Measurements from ENCODE around the gene NDC1.

Gene NDC1

DNA sequence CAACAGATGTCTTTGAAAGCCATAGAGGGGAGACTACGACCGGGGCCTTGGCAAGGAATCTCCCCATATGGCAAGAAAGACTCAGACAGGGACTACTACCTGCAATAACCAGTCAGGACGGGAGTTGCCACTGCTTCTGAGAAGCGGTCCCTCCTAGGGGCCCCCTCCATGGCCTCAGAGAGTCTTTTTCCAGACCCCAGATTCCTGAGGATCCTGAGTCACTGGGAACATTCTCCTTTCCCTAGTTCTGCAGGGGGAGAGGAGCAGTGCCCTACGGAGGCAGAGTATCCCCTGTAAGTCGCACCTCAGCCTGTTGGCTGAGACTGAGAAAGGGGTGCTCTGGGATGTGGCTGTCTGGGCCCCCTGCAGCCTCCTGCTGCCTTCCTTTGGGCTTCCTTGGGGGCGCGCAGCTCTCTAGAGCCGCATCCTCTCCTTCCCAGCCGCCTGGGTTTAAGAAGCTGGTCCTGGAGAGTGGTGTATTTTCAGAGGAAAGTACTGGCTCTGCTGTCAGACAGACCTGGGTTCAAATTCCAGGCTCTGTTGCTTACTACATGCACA lies 107.0 kb downstream of the NDC1 start:
- DNase-seq (ENCODE audit: low read depth): no peak

DNA sequence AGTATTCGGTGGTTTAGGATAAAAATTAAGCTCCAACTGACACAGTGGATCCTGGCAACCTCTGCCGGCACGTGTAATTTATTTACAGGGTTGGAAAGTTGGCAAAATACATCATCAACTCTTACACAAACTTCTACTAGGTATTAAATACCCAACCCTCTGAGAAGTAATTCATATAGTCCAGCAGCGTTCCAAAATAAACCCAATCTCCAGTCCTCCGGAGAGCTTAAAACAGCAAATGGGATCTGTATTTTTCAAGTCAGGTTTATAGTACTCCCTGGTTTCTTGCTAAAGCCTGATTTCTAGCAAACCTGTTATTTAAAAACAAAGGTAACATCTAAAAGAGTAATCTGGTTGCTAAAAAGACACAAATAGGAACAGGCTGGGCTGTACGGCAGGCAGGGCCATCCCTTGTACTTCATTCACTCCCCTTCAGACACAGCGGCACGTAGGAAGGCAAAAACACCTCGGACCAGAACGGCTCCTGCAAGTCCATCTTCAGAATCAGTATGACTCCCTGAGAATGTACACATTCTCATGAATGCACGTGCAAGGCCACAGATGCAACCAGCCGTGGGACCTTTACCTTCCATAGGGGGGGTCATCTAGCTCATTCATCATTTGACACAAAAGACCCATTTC lies 107.8 kb downstream of the NDC1 start:
- DNase-seq (ENCODE audit: low read depth): no peak

DNA sequence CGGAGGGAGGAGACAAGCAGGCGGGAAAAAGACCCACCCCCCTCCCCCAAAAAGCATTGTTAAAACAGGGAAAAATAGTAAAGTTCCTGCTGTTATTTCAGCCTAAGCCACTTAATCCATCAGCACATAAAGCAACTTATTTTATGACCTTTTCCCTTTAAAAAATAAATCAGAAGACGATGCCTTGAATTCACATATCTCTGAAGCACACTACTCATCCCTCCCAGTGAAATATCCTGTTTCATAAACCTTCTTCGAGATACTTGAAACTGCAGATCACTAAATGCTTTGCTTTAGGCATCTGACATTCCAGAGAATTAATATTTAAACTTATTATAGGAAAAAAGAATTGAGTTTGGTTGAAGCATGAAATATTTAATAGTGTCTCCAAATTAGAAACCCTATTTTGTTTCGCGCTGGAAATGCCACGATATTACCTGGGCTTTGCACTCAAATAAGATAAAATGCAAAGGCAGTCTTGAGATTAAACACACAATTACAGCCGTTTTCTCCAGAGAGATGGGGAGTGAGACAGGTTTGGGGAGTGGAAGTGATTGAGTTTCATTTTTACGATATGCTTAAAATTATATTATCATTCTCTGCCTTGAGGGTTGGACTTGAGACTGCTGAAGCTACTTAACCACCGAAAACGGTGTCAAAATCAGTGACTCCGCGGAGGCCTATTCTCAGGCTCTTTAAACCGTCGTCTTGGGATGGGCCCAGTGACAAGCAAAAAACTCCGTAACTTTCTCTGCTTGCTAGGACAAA lies 108.5 kb downstream of the NDC1 start:
- no peak for DNase-seq (ENCODE audit: low read depth)

DNA sequence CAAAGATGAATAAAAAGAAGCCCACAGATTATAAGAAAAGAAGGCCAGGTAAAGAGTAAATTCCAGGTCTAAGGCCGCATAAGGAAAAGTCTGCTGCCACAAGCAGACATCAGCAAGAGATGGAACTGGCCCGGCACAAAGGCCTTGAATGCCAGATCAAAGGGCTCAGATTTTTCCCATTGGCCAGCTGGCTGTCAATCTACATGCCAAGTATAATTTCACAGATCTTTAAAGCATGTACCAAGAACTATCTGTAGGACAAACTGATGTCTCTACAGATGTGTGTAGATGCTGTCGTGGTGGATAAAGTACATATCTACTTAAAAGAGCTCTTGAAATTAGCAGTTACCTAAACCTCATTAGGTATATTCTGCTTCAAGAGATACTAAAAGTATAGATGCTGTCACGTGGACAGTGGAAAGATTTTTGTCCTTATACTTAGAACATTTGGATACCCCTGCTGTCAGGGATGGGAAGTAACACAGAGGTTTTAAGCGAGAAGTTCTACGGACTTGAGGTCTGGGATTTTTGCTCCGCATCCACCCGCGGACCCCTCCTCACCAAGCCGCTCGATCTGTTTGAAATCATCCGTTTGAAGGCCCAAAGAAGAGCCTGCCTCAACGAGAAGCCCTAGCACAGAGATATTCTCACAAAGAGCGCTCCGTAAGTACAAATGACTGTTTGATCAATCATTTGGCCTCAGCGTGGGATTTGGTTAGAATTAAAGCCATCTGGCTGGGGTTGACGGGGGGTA lies 109.2 kb downstream of the NDC1 start:
- no peak for DNase-seq (ENCODE audit: low read depth)

DNA sequence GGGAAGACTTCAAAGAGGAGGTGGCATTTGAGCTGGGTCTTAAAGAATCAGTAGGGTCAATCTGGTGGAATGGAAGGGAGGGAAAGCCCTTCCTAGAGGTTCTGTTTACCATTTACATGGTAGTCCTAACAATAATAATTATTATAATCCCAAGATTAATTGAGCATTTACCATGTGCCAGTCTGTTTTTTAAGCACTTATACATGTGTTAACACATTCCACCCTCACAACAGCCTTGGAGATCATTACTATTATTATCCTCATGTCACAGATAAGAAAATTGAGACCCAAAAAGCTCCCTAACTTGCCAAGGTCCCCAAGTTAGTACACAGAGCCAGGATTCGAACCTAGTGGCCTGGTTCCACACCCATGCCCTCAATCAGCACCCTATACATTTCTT lies 109.9 kb downstream of the NDC1 start:
- DNase-seq (ENCODE audit: low read depth): no peak

DNA sequence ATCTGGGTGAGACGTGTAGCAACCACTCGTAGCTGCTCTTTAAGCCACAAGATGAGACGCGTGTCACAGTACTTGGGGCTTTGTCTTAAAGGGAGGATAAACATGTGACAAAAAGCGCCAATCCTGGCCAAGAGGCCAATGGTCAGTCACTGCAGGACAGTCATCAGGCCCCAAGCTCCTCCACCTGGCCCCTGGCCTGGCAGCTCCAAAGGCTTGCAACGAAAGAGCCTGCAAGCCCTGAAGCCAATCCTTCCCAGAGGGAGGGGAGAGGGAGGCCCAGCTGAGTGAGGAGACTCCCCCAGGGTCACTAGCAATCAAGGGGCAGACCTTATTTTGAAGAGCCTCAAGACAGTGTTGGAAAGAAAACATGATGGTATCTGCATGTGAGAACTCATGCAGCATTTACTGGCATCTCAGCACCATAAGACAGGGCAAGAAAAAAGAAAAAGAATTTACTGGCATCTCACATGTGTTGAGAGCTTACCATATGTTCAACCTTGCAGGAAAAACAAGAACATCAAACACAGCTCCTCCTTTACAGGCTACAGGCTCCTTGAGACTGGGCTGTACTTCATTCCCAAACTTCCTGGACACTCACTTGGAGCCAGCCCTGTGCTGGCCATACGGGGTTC lies 110.5 kb downstream of the NDC1 start:
- DNase-seq (ENCODE audit: low read depth): no peak

DNA sequence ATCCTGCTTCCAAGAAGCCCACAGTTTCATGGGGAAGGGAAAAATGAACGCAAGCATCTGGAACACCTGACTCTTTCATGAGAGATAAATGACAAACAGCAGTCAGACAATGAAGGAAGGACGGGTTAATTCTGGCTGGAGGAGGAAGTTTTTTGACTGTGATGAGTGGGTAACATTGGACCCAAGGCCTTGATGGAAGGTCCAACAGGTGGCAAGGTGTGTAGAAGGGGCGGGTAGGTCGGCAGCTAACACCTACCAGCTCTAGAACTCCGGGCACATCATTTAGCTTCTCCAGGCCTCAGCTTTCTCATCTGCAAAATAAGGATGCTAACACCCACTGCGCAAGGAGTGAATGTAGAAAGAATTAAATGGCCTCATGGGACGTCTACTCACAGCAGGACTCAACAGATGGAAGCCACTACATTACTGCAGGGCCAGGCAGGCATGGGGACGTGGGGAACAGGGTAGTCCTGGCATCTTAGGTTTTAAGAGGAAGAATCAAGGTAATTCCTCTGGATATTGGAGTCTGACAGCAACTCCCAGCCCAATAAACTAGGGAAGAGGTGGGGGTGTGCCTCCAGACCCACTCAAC lies 112.0 kb downstream of the NDC1 start:
- DNase-seq (ENCODE audit: low read depth): no peak

DNA sequence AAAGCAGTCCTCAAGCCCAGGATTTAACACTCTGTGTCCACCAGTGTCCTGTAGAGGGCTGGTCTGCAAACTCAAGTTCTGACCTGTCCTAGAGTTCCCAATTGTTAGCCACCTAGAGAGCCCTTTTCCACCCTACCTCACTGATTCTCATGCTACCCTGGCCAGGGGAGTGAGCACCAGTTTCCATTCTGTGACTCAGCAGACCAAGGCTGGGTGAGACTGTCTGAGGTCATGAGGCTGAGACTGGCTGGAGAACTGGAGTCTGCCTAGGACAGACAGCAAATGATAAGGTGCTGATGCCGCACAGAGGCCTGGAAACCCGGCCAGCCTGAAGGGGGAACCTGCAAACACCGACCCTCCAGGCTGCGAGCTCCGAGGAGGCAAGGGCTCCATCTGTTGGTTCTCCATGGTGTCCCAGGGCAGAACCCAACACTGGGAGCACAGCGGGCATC lies 112.8 kb downstream of the NDC1 start:
- DNase-seq (ENCODE audit: low read depth): no peak

DNA sequence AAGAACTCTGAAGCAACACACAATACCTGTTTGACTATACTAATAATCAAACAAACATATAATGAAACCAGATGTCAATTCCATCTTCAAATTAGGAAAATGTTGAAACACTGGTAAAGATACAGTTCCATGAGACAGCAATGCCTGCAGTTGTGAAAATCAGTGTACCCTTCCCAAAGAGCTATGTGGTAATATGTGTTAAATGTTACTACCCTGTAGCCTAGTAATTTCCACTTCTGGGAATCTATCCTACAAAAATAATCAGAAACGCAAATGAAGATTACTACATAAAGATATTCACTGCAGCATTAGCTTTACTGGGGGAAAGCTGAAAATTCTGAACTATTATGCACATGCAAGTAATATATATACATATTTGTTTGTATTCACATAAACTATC lies 116.1 kb downstream of the NDC1 start:
- DNase-seq (ENCODE audit: low read depth): no peak

DNA sequence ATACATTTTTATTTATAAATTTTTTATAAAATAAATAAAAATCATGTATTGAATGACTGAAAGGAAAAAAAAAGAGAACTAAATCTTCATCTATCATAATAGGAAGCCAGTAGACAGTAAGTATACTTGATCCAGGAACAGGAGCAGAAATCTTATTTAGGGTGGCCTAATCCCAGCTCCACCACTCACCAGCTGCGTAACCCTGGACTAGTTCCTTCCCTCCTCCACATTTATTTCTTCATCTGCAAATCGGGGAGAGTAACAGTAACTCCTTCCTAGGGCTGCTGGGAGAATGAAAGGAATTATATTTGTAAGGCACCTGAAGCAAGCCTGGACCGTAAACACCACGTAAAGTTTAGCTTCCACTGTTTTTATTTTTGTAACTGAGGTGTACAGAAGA lies 117.0 kb downstream of the NDC1 start:
- no peak for DNase-seq (ENCODE audit: low read depth)

DNA sequence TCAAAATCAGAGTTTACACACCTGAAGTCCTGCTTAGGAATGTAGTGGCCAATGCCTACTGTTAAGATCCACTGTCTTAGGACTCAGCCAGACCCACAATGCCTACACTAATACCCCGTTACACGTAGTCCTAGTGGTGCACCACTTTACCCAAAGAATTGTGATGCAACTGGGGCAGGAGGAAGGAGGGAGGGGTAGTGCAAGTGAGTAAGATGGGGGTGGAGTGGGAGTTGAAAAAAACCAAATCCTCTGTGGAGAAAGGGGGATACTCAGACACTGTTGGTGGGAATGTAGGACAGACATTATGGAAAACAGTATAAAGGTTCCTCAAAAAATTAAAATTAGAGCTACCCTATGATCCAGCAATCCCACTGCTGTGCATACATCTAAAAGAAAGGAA lies 118.6 kb downstream of the NDC1 start:
- DNase-seq (ENCODE audit: low read depth): no peak

DNA sequence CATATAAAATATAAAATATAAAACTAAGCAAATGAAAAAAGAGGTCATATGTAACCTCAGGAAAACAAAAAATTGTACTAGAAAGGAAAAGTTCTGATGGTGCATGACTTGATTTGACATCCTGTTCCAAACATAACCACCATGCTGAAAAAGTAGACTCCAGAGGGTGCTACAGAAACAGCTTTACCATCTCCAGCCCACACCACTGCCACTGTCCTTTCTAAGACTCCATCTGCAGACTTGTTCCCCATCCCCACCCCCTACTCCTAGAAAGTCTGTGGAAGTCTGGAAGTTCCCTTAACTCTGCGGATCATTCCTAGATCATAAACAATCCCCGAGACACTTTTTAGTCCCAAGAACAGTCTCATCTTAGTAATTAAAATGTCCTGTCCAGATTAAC lies 119.7 kb downstream of the NDC1 start:
- DNase-seq (ENCODE audit: low read depth): no peak

DNA sequence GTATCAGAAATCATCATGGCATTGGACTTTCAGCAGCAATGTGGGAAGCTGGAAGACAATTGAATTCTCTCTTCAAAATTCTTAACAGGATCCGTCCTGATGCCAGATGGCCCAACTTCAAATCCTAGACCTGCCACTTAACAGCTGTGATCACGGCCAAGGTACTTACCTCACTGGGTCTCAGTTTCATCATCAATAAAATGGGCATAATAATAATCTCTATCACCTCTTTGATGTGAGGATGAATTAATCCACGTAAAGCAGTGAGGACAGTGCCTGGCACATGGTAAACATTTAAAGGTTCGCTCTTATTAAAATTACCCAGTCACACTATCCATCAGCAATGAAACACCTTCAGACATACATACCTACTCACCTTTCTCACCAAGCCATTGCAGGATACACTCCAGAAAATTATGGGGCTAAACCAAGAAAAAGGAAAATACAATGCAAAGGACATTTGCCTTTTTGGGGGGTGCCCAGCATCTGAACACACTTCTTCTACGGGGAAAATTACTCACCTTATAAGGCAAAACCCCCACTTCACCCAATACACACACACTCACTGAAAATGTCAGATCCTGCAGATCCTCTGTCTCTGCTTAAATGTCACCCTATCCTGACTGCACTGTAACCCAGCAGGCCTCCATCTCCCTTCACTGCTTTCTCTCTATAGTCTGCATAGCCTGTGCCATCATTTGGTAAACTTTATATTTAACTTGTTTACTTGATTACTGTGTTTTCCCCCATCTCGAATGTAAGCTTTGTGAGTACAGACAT lies 120.9 kb downstream of the NDC1 start:
- no peak for DNase-seq (ENCODE audit: low read depth)

DNA sequence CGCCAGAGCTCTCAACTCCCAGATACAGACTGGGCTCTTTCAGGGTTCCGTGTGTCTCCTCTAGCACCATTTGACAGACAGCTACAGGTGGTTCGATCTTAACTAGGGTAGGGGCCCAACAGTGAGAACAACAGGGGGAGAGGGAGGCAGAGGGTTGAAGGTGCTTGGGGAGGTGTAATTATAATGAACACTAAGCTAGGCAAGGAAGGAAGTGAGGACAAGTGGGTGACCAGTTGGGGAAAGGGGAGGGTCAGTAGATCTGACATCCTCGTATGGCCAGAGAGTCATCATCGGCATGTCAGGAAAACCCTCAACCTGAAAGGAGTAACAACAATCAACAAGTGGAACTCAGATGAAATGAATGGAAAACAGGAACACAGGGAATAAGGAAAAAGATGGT lies 121.9 kb downstream of the NDC1 start:
- no peak for DNase-seq (ENCODE audit: low read depth)

DNA sequence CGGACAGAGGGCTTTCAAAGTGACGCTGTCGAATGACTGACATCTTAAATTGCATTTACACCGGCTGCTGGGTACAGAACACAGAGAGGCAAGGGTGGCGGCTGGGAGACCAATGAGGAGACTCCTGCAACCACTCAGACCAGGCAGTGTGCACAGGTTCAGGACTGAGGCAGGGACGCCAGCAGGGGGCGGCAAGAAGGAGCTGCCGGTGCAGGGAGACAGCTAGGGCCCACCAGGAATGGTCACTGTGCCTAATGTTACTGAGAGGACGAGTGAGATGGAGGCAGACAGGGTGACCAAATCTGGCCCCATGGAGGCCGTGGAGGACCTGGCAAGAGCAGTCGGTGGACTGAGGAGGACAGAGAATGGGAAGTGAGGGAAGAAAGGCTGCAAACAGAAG lies 122.6 kb downstream of the NDC1 start:
- DNase-seq (ENCODE audit: low read depth): no peak

All from stimulated activated CD4-positive, alpha-beta T cell treated with anti-CD3 and anti-CD28 coated beads, Interleukin-2, amount 100 ng/mL, for 4 hours (primary cell).